HG03045 (cell line): ENCODE results near the gene VWF.

Experiments
- ATAC-seq: cut with Tn5 transposase; IDR thresholded peaks from one replicate; pipeline ENCODE4 v1.9.1; 2021; ENCODE audit warnings: mild to moderate bottlenecking, moderate library complexity; ENCODE audit not compliant: unreplicated experiment

The VWF gene

GRCh38 chr12:6080149-6081045, 44.1 kb downstream of the VWF start:
- no peak for ATAC-seq

GRCh38 chr12:6078398-6079096, 45.9 kb downstream of the VWF start:
- no peak for ATAC-seq

DNA sequence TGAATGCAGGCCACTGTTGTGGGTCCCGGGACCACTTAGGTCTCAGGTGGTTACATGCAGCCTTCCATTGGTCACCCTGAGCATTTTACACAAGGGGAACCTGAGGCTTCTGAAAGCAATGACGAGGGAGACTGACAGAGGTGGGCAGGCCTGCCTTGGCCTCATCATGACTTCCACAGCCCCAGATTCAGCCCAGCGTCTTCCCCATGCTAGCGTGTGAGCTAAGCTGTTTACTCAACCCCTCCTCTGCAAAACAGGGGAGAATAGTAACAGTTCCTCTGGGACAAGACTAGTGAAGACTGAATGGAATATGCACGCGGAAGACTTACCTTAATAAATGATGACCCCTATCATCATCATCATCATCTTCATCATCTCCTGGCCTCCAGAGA, 46.8 kb downstream of the VWF start:
- ATAC-seq = no peak

- ATAC-seq = no peak
Observed at GRCh38 chr12:6076776-6077691, 47.4 kb downstream of the VWF start.

DNA sequence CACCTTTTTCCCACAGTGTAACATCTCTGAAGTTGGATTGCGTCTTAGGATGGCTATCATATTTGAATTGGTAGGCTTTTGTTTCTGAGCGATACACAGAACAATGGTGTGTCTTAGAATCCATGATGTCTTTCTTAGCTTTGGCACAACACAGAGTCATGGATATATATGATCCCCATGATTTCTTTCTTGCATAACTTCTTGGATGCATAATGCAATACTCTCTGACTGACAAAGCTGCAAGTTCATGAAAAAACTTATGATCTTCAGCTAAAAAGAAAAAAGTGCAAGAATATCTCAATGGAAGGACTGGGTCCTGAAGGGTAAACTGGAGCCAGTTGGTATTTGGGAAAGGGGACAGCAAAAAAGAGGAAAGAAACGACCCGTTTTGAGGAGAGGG, 48.1 kb downstream of the VWF start:
- no peak for ATAC-seq

GRCh38 chr12:6074979-6075585, 49.4 kb downstream of the VWF start:
- no peak for ATAC-seq

GRCh38 chr12:6074427-6074826, 50.0 kb downstream of the VWF start:
- no peak for ATAC-seq

DNA sequence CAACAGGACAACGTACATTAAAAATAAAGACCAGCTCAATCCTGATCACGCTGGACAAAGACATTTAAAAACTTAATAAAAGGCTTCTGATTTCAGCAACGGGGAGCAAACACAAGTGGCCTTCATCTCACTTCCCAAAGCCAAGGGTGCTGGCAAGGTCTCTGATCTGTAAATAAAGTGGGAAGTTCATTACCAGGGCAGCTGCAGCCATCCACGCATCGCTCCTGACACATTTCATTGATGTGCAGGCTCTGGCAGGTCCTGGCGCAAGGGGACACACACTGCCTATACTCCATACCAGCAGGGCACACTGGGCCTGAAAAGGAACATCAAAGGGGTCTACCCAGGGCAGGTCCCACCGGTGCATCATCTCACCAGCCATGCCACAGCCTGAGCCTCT, 51.0 kb downstream of the VWF start:
- ATAC-seq = no peak

- ATAC-seq = no peak
Observed at GRCh38 chr12:6072302-6072752, 52.1 kb downstream of the VWF start.

DNA sequence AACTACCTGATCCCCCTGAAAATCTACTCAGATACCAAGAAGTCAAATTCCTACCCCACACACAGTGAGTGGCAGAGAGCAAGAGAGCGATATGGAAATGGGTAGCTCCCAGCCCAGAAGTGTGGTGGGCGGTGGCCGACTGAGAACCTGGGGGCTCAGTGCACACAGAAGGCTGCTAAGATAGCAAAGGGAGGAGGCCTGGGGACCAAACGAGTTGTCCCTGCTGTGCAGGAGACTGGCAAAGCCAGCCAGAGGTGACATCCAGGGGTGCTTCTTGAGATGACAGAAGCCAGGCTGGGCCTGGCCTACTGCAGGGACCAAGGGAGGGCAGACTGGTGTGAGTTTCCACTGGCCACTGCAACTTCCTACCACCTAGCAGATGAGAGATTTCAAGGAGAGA, 52.9 kb downstream of the VWF start:
- ATAC-seq = no peak

GRCh38 chr12:6070472-6071257, 53.8 kb downstream of the VWF start:
- no peak for ATAC-seq

- ATAC-seq = no peak
Observed at GRCh38 chr12:6069437-6070093, 54.9 kb downstream of the VWF start.

DNA sequence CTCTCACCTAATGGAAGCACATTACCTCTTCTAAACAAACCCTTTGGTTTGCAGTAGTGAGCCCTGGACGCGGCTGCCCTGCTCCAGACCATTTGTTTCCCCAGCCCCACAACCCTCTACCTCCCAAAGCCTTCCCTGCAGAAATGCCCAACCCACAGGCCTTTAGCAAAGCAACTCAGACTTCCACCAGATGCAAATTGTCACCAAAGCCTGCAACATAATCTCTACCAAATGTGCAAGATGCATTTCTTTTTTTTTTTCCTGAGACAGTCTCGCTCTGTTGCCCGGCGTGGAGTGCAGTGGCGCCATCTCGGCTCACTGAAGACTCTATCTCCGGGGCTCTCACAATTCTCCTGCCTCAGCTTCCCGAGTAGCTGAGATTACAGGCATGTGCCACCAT, 56.2 kb downstream of the VWF start:
- no peak for ATAC-seq

DNA sequence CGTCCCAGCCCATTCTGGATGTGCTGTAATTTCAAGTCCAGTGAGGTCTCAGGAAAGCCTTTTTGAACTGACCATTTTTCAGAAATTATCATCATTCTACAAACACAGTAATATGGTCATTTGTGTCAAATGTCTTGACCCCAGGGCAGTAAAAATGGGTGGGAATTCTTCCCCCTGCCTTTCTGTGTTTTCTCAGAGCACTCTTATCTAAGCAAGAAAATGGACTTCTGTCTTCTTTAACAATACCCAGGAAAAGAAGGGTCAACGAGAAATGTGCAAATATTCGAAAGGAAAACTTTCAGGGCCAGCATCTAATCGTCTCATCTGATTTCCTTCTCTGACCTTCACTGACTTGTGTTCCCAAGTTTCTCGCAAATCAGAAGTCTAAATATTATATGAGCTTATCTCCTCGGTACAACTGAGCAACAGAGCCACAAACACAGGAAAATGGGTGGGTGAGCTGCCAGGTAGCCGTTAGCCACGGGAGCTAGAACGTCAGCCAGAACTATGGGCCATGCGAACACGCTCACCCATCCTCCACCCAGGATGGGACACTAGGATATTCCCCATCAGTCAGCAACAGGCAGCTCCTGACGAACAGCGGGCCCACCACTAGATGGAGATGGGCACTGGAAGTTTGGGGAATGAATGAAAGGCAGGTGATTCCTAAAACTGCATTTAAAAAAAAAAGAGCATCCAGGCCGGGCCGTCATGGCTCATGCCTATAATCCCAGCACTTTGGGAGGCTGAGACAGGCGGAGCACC, 57.1 kb downstream of the VWF start:
- no peak for ATAC-seq

DNA sequence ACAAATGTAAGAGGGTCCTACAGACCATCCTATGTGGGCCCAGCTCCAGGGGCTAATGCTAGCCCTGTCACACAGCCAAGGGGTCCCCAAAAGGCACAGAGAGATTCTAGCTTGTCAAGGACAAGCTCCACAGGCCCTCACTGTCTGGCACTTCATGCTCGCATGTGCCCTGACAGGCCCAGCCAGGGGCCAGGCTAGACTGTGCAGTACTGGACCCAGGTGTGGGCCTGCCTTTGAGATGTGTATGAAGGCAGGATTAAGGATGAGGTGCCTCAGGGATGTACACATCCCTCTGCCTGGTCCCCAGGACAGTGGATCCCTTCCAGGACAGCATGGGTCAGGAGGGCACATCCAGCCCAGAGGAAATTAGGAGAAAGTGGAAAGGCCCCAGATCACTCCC, 57.8 kb downstream of the VWF start:
- no peak for ATAC-seq

DNA sequence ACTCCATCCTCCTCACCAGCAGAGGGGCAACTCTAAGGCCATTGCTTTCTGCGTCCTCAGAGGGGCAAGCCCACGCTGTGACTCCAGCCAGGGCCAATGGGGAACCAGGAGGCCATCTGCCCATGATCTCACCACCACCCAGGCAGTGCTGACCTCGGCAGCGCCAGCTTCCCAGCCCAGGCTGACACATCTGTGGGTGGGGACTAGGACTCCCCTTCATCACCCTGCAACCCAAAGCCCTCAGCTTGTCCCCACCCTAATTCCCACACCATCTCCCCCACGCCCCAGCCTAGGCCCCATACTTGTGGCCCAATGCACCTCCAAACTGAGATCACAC, 58.6 kb downstream of the VWF start:
- no peak for ATAC-seq

GRCh38 chr12:6065131-6065862, 59.2 kb downstream of the VWF start:
- no peak for ATAC-seq
